Activated T-cell treated with anti-CD3 and anti-CD28 coated beads, Interleukin-2, amount 50 U/mL, for 4 hours (primary cell): ENCODE results near the gene EXO1. TPM values are rescaled to one million over a fixed set of nuclear protein-coding genes. Genes with fewer than 3 reads are reported as not detected.
A peak's percentile ranks its signal among the peaks of the same experiment; 100 is the strongest.
"Not testable (repeated sequence)": the region's sequence is repeated elsewhere in the genome, so short reads cannot be mapped to it uniquely, and the experiment has no call there.

Experiments used
- ATAC-seq, 2 donors: fragments of 200-7000 bp; cut with Tn5 transposase; one replicate each; pipeline ENCODE4 v1.10.0; 2021
- DNase-seq: peaks from one replicate; pipeline ENCODE4 v3.0.0-alpha.2; 2020
- H3K27me3 Mint-ChIP-seq: one replicate; pipeline ENCODE4 v1.8.0; 2021; ENCODE audit warnings: low read depth, mixed read lengths
- H3K36me3 Mint-ChIP-seq: one replicate; pipeline ENCODE4 v1.8.0; 2022; ENCODE audit warnings: mixed read lengths; ENCODE audit not compliant: insufficient read depth
- H3K4me1 Mint-ChIP-seq: one replicate; pipeline ENCODE4 v1.8.0; 2021; ENCODE audit warnings: low read depth, mixed read lengths
- H3K4me3 Mint-ChIP-seq: one replicate; pipeline ENCODE4 v1.8.0; 2021; ENCODE audit warnings: mild to moderate bottlenecking, moderate library complexity, mixed read lengths
- H3K9me3 Mint-ChIP-seq: one replicate; pipeline ENCODE4 v1.8.0; 2021; ENCODE audit warnings: mixed read lengths
- total RNA-seq, 3 donors: library from RNA; stranded (reverse); gene quantifications; one replicate each; pipeline ENCODE4 v1.2.1, GENCODE V29; 2021

EXO1 gene
- total RNA-seq, 3 donors from 2014 or later = 24.0 to 36.1 (median 25.5) TPM

DNA sequence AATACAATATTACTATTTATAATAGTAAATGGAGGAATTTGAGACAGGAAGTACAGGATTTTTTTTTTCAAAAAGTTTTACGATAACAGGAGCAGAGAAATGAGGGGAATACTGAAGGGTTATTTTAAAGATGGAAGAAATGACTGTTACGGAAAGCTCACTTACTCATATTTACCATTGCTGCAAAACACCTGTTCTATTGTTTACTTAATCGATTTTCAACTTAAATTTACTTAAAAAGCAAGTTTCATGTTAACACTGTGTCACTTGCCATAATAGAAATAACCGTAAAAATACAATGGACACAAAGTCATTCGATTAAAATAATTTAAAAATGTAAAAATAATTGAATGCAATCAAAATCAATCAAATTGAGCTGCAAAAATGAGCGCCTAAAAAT is 3.4 kb upstream of the EXO1 start:
- peaks cover 18% of the 10 kb centered on the region for H3K4me1 Mint-ChIP-seq
- no peaks in the 10 kb centered on the region for H3K36me3 Mint-ChIP-seq
- no peak for DNase-seq
- H3K27me3 Mint-ChIP-seq = no peaks in the 10 kb centered on the region
- no peaks in the 10 kb centered on the region for H3K9me3 Mint-ChIP-seq
- ATAC-seq = no peak
- no peak overlapping the region for H3K4me3 Mint-ChIP-seq

DNA sequence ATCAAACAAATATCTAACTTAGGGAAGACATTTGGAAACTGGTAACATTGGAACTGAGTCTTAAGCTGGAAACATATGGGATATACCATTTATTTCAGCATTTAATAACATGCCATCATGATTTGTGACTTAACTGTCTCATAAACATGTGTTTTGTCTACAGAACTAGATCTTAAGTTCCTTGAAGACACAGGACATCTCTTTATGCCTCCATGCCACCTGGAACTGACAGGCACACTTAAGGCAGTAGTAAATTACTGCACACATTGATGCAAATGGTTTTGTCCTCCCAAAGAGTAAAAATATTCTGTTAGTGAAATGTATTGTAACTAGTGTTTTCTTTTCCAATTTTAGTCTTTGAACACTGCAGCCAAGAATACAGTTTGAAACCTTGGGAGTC is 1.6 kb upstream of the EXO1 start:
- H3K4me3 Mint-ChIP-seq = no peak overlapping the region
- no peaks in the 10 kb centered on the region for H3K36me3 Mint-ChIP-seq
- ATAC-seq = no peak
- no peaks in the 10 kb centered on the region for H3K9me3 Mint-ChIP-seq
- no peaks in the 10 kb centered on the region for H3K27me3 Mint-ChIP-seq
- peaks cover 16% of the 10 kb centered on the region for H3K4me1 Mint-ChIP-seq
- no peak for DNase-seq

DNA sequence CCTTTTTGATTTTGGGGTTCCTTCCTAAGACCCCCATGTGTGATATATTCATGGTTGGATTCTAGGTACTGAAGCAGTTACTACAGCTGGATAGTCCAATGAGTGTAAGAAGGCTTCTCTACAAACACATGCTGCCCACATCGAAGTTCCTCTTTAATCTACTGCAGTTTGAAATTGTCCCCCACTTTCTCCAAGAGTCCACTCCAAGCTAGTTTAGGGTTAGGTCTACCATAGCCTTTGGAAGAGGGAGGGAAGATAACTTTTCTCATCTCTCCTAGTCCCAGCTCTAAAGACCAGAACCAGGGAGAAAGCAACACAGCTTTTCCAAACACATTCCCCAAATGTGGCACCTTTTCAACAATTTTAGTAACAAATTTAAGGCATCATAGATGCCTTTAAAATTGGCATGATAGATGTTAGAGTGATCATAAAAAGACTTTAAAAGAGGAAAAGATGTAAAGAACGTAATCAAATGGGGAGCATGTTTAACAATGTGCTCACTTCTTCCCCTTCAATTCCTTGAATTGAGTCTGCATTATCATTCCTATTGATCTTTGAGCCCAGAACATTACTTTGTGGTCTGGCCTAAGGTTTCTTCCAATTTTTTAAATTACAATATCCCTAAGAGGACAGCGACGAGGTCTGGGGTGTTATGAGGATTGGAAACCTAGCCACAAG is 1.0 kb upstream of the EXO1 start:
- ATAC-seq = no peak
- Mint-ChIP-seq H3K4me1 (peaks cover 16% of the 10 kb centered on the region), H3K36me3 (no peaks in the 10 kb centered on the region), H3K4me3 (peak overlapping the region; percentile 95), H3K27me3 (no peaks in the 10 kb centered on the region), H3K9me3 (no peaks in the 10 kb centered on the region)
- no peak for DNase-seq

DNA sequence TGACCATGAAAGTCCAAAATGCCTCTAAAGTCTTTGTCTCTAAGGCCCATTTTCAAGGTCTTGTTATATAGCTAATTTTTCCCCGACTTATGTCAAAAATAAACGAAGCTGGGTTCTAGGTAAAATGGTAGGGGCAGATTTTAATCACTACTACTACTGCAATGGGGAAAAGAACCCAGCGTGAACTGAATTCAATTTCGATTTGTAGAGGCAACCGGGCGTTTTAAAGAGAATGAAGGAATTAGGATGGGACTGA is 536 bp upstream of the EXO1 start:
- Mint-ChIP-seq H3K36me3 (no peaks in the 10 kb centered on the region), H3K4me3 (peak overlapping the region; percentile 95), H3K9me3 (no peaks in the 10 kb centered on the region), H3K4me1 (peaks cover 16% of the 10 kb centered on the region), H3K27me3 (no peaks in the 10 kb centered on the region)
- DNase-seq = no peak
- ATAC-seq = no peak

DNA sequence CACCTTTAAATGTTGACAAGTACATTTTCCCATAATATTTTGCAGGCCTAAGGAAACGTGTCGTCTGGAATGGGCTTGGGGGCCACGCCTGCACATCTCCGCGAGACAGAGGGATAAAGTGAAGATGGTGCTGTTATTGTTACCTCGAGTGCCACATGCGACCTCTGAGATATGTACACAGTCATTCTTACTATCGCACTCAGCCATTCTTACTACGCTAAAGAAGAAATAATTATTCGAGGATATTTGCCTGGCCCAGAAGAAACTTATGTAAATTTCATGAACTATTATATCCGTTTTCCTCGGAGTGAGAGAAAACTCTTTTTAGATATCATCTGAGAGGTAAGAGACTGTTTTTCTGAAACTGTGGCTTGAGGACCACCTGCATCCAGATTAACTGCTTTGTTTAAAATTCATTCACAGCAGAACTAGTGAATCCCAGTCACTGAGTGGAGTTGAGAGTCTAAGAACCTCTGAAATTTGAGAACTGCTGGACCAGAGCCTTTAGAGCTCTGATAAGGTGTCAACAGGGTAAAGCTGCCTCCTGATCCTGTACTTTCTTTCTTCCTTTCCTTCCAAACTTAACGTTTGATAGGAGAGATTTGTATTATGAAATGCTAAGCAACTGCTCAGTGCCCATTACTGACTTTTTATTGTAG is 811 bp downstream of the EXO1 start:
- ATAC-seq (no peak), DNase-seq (no peak)
- no peaks in the 10 kb centered on the region for H3K9me3 Mint-ChIP-seq
- H3K4me1 Mint-ChIP-seq = peaks cover 16% of the 10 kb centered on the region
- H3K36me3 Mint-ChIP-seq = no peaks in the 10 kb centered on the region
- peak overlapping the region; percentile 95 for H3K4me3 Mint-ChIP-seq
- H3K27me3 Mint-ChIP-seq = no peaks in the 10 kb centered on the region

DNA sequence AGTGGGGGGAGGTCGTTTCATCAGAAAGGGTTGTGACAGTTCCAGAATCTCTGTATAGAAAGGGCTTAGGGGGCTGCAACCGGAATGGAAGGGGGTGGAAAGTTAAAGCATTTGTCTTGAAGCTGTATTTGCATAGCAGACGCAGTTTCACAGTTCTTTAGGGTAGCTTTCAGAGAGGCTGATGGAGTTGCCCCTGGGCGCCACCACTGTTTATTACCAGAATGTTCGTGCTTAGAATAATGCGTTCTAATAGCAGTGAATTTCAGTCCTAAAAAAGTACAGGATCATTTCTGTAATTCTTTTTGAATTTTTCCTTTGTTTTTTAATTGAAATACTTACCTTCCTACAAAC is 1.3 kb downstream of the EXO1 start:
- no peak for DNase-seq
- peaks cover 16% of the 10 kb centered on the region for H3K4me1 Mint-ChIP-seq
- H3K4me3 Mint-ChIP-seq = peak overlapping the region; percentile 95
- ATAC-seq = no peak
- no peaks in the 10 kb centered on the region for H3K27me3 Mint-ChIP-seq
- H3K9me3 Mint-ChIP-seq = no peaks in the 10 kb centered on the region
- no peaks in the 10 kb centered on the region for H3K36me3 Mint-ChIP-seq

DNA sequence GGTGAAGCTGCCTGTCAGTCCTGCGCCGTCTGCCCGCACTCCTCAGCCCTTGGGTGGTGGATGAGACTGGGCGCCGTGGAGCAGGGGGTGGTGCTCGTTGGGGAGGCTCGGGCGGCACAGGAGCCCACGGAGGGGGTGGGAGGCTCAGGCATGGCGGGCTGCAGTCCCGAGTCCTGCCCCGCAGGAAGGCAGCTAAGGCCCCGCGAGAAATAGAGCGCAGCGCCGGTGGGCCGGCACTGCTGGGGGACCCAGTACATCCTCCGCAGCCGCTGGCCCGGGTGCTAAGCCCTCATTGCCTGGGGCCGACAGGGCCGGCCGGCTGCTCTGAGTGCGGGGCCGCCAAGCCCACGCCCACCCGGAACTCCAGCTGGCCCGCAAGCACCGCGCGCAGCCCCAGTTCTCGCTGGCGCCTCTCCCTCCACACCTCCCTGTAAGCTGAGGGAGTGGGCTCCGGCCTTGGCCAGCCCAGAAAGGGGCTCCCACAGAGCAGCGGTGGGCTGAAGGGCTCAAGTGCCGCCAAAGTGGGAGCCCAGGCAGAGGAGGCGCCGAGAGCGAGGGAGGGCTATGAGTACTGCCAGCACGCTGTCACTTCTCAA is 7.6 kb downstream of the EXO1 start:
- not testable (repeated sequence) for H3K4me1 Mint-ChIP-seq, H3K27me3 Mint-ChIP-seq, H3K36me3 Mint-ChIP-seq, ATAC-seq, H3K9me3 Mint-ChIP-seq, DNase-seq, H3K4me3 Mint-ChIP-seq

DNA sequence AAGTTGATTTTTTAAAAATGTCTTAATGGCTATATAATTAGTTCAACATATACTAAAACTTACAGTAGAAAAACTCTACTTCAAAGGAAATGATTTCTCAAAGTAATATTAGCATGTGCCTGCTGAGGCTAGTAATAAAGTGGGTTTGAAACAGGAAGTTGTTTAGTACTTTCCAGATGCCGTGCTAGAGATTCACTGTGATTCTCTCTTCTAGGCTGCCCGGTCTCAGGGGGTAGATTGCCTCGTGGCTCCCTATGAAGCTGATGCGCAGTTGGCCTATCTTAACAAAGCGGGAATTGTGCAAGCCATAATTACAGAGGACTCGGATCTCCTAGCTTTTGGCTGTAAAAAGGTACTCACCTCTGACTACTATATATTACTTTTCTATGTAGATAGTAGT is 9.1 kb downstream of the EXO1 start:
- Mint-ChIP-seq H3K27me3 (no peaks in the 10 kb centered on the region), H3K4me3 (no peak overlapping the region)
- no peak for ATAC-seq

DNA sequence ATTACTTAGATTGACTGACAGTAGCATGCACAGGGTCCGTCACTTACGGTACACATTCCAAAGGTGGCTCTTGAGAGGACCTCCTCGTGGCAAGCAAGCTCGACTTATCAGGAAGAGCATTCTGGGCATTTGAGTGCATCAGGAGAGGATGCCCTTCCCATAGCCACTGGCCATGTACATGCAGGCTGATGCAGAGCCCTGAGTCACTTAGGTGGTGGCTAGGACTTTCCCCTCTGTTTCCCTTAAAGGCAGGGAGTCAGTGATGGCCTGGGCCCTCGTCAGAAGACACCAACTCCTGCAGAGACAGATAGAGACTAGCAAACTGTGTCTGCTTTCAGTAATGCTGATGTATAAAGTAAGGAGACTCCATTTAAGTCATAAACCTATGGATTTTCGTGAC is 12.9 kb downstream of the EXO1 start:
- Mint-ChIP-seq H3K4me1 (no peaks in the 10 kb centered on the region), H3K9me3 (no peaks in the 10 kb centered on the region), H3K27me3 (no peaks in the 10 kb centered on the region), H3K36me3 (peaks cover 3% of the 10 kb centered on the region), H3K4me3 (no peak overlapping the region)
- DNase-seq (no peak), ATAC-seq (peak in 1 of 2 donors; percentile 28)

More for the DNA sequence above, 9.1 kb downstream of the EXO1 start:
- DNase-seq = no peak
- H3K36me3 Mint-ChIP-seq = peaks cover 3% of the 10 kb centered on the region
- no peaks in the 10 kb centered on the region for H3K4me1 Mint-ChIP-seq
- H3K9me3 Mint-ChIP-seq = no peaks in the 10 kb centered on the region

DNA sequence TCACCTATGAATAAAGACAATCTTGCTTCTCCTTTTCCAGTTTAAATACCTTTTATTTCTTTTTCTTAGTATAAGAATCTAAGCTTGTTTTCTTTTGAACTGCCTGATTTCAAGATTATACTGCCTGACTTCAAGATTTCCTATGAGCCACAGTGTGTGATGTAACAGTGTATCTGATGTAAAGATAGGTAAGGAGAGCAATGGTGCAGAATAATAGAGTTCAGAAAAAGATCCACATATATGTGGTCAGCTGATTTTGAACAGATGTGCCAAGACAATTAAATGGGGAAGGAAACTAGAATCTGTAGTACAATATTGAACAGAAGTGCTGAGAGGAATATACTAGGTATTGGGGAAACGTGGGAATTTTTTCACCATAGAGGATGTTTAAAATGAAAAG is 21.0 kb downstream of the EXO1 start:
- no peaks in the 10 kb centered on the region for H3K27me3 Mint-ChIP-seq
- H3K4me1 Mint-ChIP-seq = no peaks in the 10 kb centered on the region
- H3K9me3 Mint-ChIP-seq = no peaks in the 10 kb centered on the region
- no peak overlapping the region for H3K4me3 Mint-ChIP-seq
- peaks cover 3% of the 10 kb centered on the region for H3K36me3 Mint-ChIP-seq
- ATAC-seq (no peak), DNase-seq (no peak)

DNA sequence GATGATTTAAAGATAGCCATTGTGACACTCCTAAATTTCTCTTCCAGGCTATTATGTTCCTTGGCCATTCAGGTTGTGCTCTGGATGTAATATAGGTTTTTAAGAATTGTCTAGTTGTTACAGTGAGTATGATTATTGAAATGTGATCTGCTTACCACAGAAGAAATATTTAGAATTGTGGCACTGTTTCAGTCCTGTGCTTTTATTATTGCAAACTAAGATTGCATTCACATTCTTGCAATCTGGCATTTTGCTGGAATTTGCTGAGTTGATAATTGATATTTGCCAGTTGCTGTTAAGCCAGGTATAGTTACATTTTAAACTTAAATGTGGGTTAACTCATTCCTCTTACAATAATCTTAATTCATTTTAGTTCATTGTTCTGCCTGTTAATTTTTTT is 22.3 kb downstream of the EXO1 start:
- no peak for ATAC-seq
- peaks cover 3% of the 10 kb centered on the region for H3K36me3 Mint-ChIP-seq

DNA sequence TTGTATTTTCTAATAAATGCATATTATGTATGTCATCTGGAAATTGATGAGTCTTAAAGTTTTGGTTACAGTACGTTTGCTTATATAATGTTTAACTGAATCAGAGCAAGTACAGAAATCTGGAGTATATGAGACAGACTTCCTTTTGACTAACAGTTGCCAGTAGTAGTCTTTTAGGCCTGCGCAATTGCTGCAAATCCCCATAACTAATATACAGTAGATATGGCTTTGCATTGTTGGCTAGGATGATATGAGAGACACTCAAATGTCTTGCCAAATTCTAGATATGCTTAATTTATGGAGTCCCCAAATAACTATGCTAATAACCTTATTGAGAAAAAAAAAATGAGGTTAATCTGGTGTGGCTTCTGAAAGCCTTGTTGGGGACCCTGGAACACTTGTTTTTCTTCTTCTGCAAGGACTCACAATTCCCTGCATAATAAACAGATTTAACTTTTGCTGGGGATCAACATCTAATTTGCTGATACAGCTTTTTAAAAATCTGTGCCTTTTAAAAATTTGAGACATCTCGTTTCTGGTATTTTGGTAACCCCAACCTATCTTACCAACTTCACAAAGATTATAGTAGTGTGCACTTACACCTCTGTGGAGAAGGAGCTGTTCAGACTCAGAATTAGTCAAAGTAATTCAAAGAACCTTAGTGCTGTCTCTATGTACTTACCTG is 22.9 kb downstream of the EXO1 start:
- no peaks in the 10 kb centered on the region for H3K27me3 Mint-ChIP-seq
- no peaks in the 10 kb centered on the region for H3K9me3 Mint-ChIP-seq
- H3K36me3 Mint-ChIP-seq = peaks cover 3% of the 10 kb centered on the region
- H3K4me1 Mint-ChIP-seq = no peaks in the 10 kb centered on the region
- no peak for ATAC-seq
- DNase-seq = no peak
- H3K4me3 Mint-ChIP-seq = no peak overlapping the region

More for the DNA sequence above, 22.3 kb downstream of the EXO1 start:
- Mint-ChIP-seq H3K27me3 (no peaks in the 10 kb centered on the region), H3K9me3 (no peaks in the 10 kb centered on the region), H3K4me1 (no peaks in the 10 kb centered on the region), H3K4me3 (no peak overlapping the region)
- DNase-seq = no peak

DNA sequence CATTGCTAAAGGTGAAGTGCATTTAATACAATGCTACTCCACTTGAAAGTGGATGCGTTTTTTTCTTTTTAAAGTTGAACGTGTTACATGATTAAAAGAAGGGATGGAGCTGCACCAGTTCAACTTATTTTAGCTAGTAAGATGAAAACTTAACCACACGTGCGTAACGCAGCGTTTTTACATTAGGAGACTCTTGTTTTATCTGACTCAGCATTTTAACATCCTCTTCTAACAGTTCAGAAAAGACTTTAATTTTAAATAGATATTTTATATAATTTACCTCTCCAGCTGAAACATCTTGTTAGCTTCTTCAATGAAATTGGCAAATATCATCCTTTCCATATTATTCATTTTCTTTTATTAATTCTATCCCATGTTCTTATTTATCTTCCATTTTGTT is 33.4 kb downstream of the EXO1 start:
- Mint-ChIP-seq H3K9me3 (no peaks in the 10 kb centered on the region), H3K4me1 (no peaks in the 10 kb centered on the region), H3K27me3 (no peaks in the 10 kb centered on the region), H3K4me3 (no peak overlapping the region), H3K36me3 (peaks cover 3% of the 10 kb centered on the region)
- DNase-seq (no peak), ATAC-seq (no peak)

DNA sequence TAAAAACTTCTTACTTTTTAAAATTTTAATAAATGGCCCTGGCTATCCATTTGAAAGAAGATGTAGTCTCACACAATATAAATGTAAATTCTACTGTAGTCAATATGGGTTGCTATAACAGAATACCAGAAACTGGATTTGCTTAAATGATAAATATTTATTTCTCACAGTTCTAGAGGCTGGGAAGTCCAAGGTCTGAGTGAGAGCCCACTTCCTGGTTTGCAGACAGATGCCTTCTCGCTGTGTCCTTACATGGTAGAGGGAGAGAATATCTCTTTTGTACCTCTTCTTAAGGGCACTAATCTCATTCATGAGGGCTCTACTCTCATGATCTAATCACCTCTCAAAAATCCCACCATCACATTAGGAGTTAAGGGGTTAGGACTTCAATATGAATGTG is 35.2 kb downstream of the EXO1 start:
- H3K9me3 Mint-ChIP-seq = no peaks in the 10 kb centered on the region
- H3K4me3 Mint-ChIP-seq = no peak overlapping the region
- H3K4me1 Mint-ChIP-seq = no peaks in the 10 kb centered on the region
- peaks cover 3% of the 10 kb centered on the region for H3K36me3 Mint-ChIP-seq
- ATAC-seq = no peak
- no peak for DNase-seq
- H3K27me3 Mint-ChIP-seq = no peaks in the 10 kb centered on the region

DNA sequence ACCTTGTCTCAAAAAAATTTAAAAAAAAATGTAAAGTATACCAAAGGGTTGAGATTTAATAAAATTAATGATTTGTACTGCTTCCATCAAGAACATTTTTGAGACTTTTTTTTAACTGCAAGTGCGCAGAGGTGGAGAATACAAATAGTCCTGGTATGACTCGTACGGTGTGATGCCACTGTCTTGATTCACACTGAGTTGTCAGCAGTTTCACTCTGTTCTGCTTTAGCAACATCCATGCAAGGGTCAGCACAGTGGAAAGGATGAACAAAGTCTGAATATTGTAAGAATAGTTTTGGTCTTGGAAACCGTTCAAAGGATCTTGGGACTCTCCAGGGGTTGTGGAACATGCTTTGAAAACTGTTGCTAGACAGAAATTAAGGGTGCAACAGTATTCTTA is 40.2 kb downstream of the EXO1 start:
- H3K4me1 Mint-ChIP-seq = no peaks in the 10 kb centered on the region
- H3K9me3 Mint-ChIP-seq = no peaks in the 10 kb centered on the region
- H3K4me3 Mint-ChIP-seq = no peak overlapping the region
- no peaks in the 10 kb centered on the region for H3K36me3 Mint-ChIP-seq
- no peak for ATAC-seq
- no peaks in the 10 kb centered on the region for H3K27me3 Mint-ChIP-seq
- DNase-seq = no peak
